NCI-H345 treated with DMSO at 0.1 percent for 48 hours (cell line): ENCODE data around the gene OCEL1.
A peak's percentile ranks its signal among the peaks of the same experiment; 100 is the strongest.
"Not testable (repeated sequence)": the region's sequence is repeated elsewhere in the genome, so short reads cannot be mapped to it uniquely, and the experiment has no call there.

ENCODE experiments used
- DNase-seq: peaks from one replicate; lab custom pipeline; 2025; ENCODE audit not compliant: unreplicated experiment; lab: John Stamatoyannopoulos, UW

Gene OCEL1

GRCh38 chr19:17226002-17226933 lies at the start of gene OCEL1:
Gene OCEL1 (plus strand): TSS chr19:17226226. CDS start chr19:17226248, 22 bp downstream.
- DNase-seq: peak; percentile 85

- DNase-seq: no peak
These were observed 47.7 kb upstream of the OCEL1 start for GRCh38 chr19:17178291-17178690.

GRCh38 chr19:17180997-17181702 lies 44.9 kb upstream of the OCEL1 start:
- no peak for DNase-seq

- no peak for DNase-seq
These were observed 42.7 kb upstream of the OCEL1 start for GRCh38 chr19:17183271-17183761.

GRCh38 chr19:17183858-17184321 lies 42.1 kb upstream of the OCEL1 start:
- no peak for DNase-seq

GRCh38 chr19:17184371-17184841 lies 41.6 kb upstream of the OCEL1 start:
- no peak for DNase-seq

- DNase-seq: no peak
These were observed 40.4 kb upstream of the OCEL1 start for GRCh38 chr19:17185590-17185989.

- not testable (repeated sequence) for DNase-seq
These were observed 34.3 kb upstream of the OCEL1 start for GRCh38 chr19:17191736-17192135.

GRCh38 chr19:17192751-17193150 lies 33.3 kb upstream of the OCEL1 start:
- no peak for DNase-seq

GRCh38 chr19:17194608-17195007 lies 31.4 kb upstream of the OCEL1 start:
- DNase-seq: no peak

GRCh38 chr19:17195106-17195505 lies 30.9 kb upstream of the OCEL1 start:
- no peak for DNase-seq

- DNase-seq: no peak
These were observed 29.4 kb upstream of the OCEL1 start for GRCh38 chr19:17196610-17197009.

GRCh38 chr19:17197666-17198065 lies 28.4 kb upstream of the OCEL1 start:
- no peak for DNase-seq

- DNase-seq: no peak
These were observed 25.5 kb upstream of the OCEL1 start for GRCh38 chr19:17200408-17201079.

GRCh38 chr19:17202249-17202648 lies 23.8 kb upstream of the OCEL1 start:
- no peak for DNase-seq

GRCh38 chr19:17202713-17203112 lies 23.3 kb upstream of the OCEL1 start:
- DNase-seq: no peak

GRCh38 chr19:17205237-17206140 lies 20.5 kb upstream of the OCEL1 start:
- DNase-seq: no peak

GRCh38 chr19:17206736-17207581 lies 19.1 kb upstream of the OCEL1 start:
- no peak for DNase-seq
